GM12873 (cell line): ENCODE measurements around the gene ZNF655.

Experiments used
- TF ChIP-seq, protein P1 (sequence below): IDR thresholded peaks from 2 replicates; pipeline ENCODE4 v1.5.1; 2012; ENCODE audit warnings: low read depth, mild to moderate bottlenecking, moderate library complexity, low read length, control low read depth; ENCODE audit not compliant: insufficient read depth; ENCODE audit errors: missing control alignments

ZNF655 gene

DNA sequence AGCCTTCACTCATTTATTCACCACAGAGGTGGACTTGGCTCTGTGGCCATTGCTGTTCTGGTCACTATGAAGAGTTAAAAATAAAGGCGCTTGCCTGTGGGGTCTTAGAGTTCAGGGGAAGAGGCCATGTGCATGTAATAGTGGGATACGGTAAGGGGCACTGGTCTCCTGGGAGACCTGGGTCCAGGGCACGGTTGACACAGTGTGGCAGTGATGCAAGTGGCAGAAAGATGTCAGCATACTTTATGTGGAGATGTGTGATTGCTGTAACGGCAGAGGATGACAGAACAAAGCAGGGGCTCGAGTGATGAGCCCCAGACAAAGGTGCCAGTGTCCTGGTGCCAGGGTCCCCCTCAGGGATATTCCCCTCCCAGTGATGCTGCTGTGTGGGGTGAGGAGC is 66.9 kb downstream of the ZNF655 start:
- TF ChIP-seq, protein P1, sequence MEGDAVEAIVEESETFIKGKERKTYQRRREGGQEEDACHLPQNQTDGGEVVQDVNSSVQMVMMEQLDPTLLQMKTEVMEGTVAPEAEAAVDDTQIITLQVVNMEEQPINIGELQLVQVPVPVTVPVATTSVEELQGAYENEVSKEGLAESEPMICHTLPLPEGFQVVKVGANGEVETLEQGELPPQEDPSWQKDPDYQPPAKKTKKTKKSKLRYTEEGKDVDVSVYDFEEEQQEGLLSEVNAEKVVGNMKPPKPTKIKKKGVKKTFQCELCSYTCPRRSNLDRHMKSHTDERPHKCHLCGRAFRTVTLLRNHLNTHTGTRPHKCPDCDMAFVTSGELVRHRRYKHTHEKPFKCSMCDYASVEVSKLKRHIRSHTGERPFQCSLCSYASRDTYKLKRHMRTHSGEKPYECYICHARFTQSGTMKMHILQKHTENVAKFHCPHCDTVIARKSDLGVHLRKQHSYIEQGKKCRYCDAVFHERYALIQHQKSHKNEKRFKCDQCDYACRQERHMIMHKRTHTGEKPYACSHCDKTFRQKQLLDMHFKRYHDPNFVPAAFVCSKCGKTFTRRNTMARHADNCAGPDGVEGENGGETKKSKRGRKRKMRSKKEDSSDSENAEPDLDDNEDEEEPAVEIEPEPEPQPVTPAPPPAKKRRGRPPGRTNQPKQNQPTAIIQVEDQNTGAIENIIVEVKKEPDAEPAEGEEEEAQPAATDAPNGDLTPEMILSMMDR = no peak

GRCh38 chr7:99625961-99626360 is 67.5 kb downstream of the ZNF655 start:
- TF ChIP-seq, protein P1 = no peak
